T-helper 2 cell treated with Interferon-gamma antibody and Interleukin-4, amounts not matched to agents 100 ng/mL and 5 ng/mL, for 36 hours (primary cell): Measurements from ENCODE around the gene PKHD1. TPM values are rescaled to one million over a fixed set of nuclear protein-coding genes. Genes with fewer than 3 reads are reported as not detected.

Experiments
- intact Hi-C: fragments of 100-400 bp; cut with micrococcal nuclease; formaldehyde crosslinking; loops from one replicate; pipeline ENCODE4 v1.15.1; 2023
- total RNA-seq: library from RNA; stranded (reverse); gene quantifications from 2 replicates; pipeline ENCODE4 v1.2.3, GENCODE V29; 2022

Gene PKHD1
- total RNA-seq, 1 donor from 2014 or later = not detected

- intact Hi-C loops = no loop called here
Measured at GRCh38 chr6:52108128-52108527, 20.7 kb upstream of the PKHD1 start.

GRCh38 chr6:52106994-52107393 is 19.6 kb upstream of the PKHD1 start:
- intact Hi-C loops = no loop called here

DNA sequence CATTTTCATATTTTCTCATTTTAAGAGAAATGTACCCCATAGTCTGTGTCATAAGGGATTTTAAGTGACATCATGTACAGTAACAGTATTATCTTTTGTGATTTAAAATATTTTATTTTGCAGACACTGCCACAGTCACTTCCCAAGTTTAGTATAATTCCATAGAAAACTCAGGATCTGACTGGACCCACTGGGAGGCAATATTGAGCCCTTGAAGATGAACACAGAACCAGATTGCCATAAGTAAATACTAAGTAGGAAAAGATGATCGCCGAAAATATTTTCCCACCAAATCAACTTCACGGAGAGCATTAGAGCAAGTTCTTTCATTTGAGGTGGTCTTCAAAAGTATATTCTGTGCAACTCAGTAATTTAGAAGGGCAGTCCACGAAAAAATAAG is 17.6 kb upstream of the PKHD1 start:
- intact Hi-C loops = no loop called here

- intact Hi-C loops = no loop called here
Measured at GRCh38 chr6:52103623-52104022, 16.2 kb upstream of the PKHD1 start.

DNA sequence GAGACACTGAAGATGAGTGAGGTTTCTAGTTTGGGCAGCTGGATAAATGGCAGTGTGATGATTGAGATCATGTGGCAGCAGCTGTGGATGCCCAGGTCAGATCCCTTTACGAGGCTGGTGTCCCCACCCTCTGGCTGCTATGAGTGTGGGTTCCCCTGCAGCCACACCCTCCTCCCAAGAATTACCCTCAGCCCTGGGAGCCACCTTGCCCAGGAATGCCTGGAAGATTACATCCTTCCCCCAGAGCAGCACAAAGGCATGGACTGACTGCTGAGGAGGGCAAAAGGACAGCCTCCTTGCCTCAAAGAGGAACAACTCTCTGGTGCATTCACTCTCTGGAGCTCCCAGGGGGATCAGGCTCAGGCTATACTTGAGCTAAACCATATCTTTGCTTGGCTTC is 15.0 kb upstream of the PKHD1 start:
- intact Hi-C loops = no loop called here

GRCh38 chr6:52098721-52099120 is 11.3 kb upstream of the PKHD1 start:
- intact Hi-C loops = no loop called here

DNA sequence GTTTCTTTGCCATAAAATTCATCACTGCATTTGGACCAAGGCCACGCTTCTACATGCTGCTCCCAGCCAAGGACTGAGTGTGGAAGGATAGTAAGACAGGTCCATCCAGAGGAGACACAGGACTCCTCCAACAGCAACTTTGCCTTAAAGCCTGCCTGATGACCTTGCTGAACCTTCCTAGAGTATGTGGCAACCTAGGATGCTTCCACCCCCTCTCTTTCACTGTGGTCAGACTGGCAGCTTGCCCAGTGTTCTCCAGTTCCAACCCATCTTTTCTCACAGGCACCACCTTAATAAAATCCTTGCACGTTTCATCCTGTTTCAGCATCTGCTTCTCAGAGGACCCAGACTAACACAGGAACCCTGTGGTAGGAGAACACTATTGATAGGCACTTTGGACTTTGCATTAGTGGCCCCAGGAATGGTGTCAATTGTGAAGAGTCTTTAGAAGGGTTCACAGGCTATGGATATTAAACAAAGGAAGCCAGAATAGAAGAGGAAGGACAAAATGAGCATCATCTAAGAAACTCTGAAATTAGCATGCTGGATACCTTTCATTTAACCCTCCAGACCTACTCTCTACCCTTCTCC is 2.4 kb upstream of the PKHD1 start:
- intact Hi-C loops = no loop called here

DNA sequence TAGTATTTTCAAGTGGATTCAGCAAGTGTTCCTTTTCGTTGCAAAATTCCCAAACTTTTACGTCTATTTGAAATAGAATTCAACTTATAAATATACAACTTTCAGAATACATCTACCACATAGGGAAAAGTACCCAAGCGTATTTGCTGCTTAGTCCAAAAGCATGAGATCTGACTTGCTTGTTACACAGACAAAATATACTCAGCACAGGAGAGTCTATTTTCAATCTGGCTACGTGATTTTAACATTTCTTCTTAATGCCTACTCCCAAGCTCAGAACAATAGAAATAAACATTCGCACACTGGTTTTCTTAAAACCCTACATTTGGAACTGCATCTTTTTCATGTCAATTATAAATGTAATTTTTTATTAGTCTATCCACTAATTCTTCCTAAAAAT is 672 bp downstream of the PKHD1 start:
- intact Hi-C loops = no loop called here

DNA sequence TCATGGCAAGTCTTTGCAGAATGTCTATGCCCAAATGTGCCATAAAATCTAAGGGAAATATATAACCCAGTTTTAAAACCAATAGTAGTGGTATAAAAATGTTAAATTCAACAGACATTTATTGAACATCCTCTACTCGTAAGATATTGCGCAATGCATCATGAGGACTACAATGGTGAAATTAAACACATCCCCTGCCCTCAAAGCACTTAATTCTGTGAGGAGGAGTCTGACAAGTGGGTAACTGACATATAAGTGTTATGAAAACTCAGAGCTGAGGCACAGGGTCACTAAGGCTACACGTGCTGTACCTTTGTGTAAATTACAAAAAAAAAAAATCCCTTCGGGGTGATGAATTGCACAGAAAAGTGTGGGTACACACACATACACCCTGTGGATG is 6.2 kb downstream of the PKHD1 start:
- intact Hi-C loops = no loop called here

- intact Hi-C loops = no loop called here
Measured at GRCh38 chr6:52077961-52078625, 9.3 kb downstream of the PKHD1 start.

GRCh38 chr6:52077180-52077884 is 10.1 kb downstream of the PKHD1 start:
- intact Hi-C loops = no loop called here

DNA sequence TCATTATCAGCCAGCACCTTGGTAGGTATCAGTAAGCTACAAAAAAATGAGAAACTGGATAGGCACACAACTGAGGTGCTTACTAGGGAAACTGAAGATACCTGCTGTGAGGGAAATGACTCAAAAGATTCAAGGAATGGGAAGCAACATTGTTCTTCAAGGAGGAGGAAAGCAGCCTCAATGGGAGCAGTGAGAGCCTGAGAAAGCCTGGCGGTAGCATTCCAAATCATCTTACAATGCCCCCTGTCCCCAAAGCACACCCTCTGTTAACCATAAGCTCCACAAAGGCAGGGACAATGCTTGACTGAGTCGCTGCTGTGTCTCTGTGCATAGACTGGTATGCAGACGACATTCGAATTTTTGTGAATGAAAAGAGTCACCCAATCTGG is 10.6 kb downstream of the PKHD1 start:
- intact Hi-C loops = no loop called here

DNA sequence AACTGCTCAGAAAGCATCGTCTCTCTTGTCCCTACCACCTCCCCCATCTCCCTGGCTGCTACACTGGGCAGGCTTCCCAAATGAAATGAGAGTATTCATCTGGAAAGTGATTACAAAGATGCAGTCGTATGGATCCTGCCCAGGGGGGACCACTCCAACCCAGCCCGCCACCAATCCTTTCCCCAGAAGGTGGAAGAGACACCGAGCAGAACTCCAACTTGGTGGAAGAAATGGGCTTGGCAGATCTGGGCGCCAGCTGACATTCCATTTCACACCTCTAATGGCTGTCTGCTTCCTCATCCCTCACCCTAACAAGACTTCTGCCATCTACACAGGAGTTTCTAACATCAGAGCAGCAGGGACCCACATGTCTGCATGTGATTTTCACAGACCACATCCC is 12.7 kb downstream of the PKHD1 start:
- intact Hi-C loops = no loop called here

- intact Hi-C loops = no loop called here
Measured at GRCh38 chr6:52074155-52074554, 13.3 kb downstream of the PKHD1 start.

GRCh38 chr6:52065621-52066020 is 21.8 kb downstream of the PKHD1 start:
- intact Hi-C loops = loop anchor here (10.0 kb wide), 1 partner anchor 599 kb away; no protein-coding TSS in a partner anchor

DNA sequence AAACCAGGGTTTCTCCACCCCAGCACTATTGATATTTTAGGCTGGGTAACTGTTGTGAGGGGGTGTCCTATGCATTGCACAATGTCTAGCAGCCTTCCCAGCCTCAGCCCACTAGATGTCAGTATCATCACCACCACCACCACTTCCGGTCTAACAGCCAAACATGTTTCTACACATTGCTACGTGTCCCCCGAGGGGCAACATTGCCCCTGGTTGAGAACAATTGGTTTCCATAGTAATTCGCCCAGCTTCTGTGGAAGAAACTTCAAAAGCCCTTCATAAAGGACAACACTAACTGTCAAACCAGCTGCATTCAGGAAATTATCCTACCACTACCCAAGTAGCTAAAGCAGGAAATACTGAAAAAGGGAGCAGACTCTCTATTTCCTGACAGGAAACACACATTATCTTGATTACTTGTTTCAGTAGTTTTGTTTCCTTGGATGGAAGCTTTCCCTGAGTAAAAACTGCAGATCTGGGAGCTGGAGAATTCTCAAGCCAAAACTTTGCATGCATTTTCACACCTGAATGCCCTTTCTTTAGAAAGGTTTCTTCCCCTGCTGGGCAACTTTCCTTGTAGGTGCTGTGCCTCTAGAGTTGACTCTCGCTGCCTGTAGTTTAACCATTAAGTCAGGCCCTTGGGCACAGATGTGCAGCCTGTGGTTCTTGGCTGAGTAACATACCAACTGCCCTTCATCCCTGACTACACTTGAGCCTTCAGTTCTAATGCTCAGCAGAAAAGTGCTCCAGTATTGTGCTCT is 23.6 kb downstream of the PKHD1 start:
- intact Hi-C loops = loop anchor here (1.0 to 10.0 kb wide), 3 partner anchors 200 to 601 kb away; partner anchors contain the start of gene MCM3

GRCh38 chr6:52061481-52061880 is 25.9 kb downstream of the PKHD1 start:
- intact Hi-C loops = loop anchor here (10.0 kb wide), 1 partner anchor 603 kb away; no protein-coding TSS in a partner anchor

- intact Hi-C loops = loop anchor here (10.0 kb wide), 1 partner anchor 605 kb away; no protein-coding TSS in a partner anchor
Measured at GRCh38 chr6:52059821-52060220, 27.6 kb downstream of the PKHD1 start.

GRCh38 chr6:52055451-52055850 is 32.0 kb downstream of the PKHD1 start:
- intact Hi-C loops = no loop called here

DNA sequence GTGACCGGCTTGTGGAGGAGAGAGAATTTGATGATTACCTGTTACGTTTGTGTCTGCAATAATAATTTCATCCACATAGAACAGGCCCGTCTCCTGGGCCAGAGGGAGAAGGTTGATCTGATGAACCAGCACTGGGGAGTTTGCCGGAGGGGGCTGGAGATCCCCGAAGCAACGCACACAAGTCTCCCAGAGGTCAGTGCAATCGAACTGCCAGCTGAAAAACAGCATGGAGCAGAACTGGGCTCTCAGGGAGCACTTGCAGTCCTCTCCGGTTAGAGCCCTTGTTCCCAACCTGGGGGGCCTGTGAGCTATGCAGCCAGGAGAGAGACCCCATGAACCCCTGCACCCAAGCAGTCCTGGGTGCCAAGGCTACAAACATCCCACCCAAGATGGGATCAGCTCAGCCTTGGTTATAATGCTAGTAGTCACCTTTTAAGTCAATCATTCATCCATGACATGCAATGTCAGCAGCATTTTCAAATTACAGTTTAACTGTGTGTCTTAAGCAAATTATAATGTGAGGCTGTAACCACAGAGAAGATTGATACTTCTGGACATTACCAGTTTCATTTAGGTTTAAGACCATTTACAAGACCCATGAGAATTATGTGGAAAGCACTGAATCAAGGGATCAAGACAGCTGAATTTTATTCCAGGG is 34.2 kb downstream of the PKHD1 start:
- intact Hi-C loops = no loop called here

GRCh38 chr6:52050051-52050405 is 37.4 kb downstream of the PKHD1 start:
- intact Hi-C loops = no loop called here
